GM19328 (cell line): ENCODE results near the gene ZBTB21.
A peak's percentile ranks its signal among the peaks of the same experiment; 100 is the strongest.

Source experiments
- ATAC-seq: cut with Tn5 transposase; IDR thresholded peaks from one replicate; pipeline ENCODE4 v1.9.1; 2021; ENCODE audit warnings: mild to moderate bottlenecking, moderate library complexity; ENCODE audit not compliant: unreplicated experiment

Gene ZBTB21

GRCh38 chr21:42009831-42010506 is at the start of gene ZBTB21:
ZBTB21 (minus strand) TSS chr21:42010360; CDS start chr21:41994095, 16,265 bp downstream.
- ATAC-seq, result peak; percentile 63

GRCh38 chr21:42059721-42060120 is 49.6 kb upstream of the ZBTB21 start:
- no peak for ATAC-seq

GRCh38 chr21:42059141-42059540 is 49.0 kb upstream of the ZBTB21 start:
- ATAC-seq, result no peak

- no peak for ATAC-seq
Measured at GRCh38 chr21:42058631-42059111, 48.5 kb upstream of the ZBTB21 start.

- no peak for ATAC-seq
Measured at GRCh38 chr21:42057851-42058437, 47.8 kb upstream of the ZBTB21 start.

GRCh38 chr21:42056996-42057689 is 47.0 kb upstream of the ZBTB21 start:
- no peak for ATAC-seq

GRCh38 chr21:42056468-42056867 is 46.3 kb upstream of the ZBTB21 start:
- ATAC-seq, result no peak

- ATAC-seq, result no peak
Measured at GRCh38 chr21:42055425-42055824, 45.3 kb upstream of the ZBTB21 start.

GRCh38 chr21:42051788-42052187 is 41.6 kb upstream of the ZBTB21 start:
- no peak for ATAC-seq

GRCh38 chr21:42049578-42050430 is 39.6 kb upstream of the ZBTB21 start:
- no peak for ATAC-seq

- ATAC-seq, result no peak
Measured at GRCh38 chr21:42048870-42049577, 38.9 kb upstream of the ZBTB21 start.

GRCh38 chr21:42047821-42048613 is 37.9 kb upstream of the ZBTB21 start:
- ATAC-seq, result no peak

GRCh38 chr21:42044871-42045495 is 34.8 kb upstream of the ZBTB21 start:
- no peak for ATAC-seq

- ATAC-seq, result no peak
Measured at GRCh38 chr21:42043961-42044360, 33.8 kb upstream of the ZBTB21 start.

GRCh38 chr21:42043201-42043895 is 33.2 kb upstream of the ZBTB21 start:
- no peak for ATAC-seq

GRCh38 chr21:42042651-42043050 is 32.5 kb upstream of the ZBTB21 start:
- no peak for ATAC-seq

- ATAC-seq, result no peak
Measured at GRCh38 chr21:42041711-42042110, 31.6 kb upstream of the ZBTB21 start.

GRCh38 chr21:42041246-42041645 is 31.1 kb upstream of the ZBTB21 start:
- no peak for ATAC-seq
